MM.1S (cell line): ENCODE results near the gene TOR1A.

Experiments
- EZH2 ChIP-seq: fragments of 300-600 bp; sonication (generic); optimal IDR thresholded peaks from 2 replicates; pipeline ENCODE3; 2017; ENCODE audit warnings: low read depth, mild to moderate bottlenecking, antibody characterized with exemption, low read length, mixed read lengths
- EZH2phosphoT487 ChIP-seq: fragments of 300-600 bp; sonication (generic); IDR thresholded peaks from 2 replicates; pipeline ENCODE4 v1.6.1; 2018; ENCODE audit warnings: antibody characterized with exemption, low read length
- TF ChIP-seq, protein P1 (sequence below): fragments of 300-600 bp; sonication (generic); IDR thresholded peaks from 2 replicates; pipeline ENCODE4 v1.5.1; 2016; ENCODE audit warnings: antibody characterized with exemption, low read length, mixed read lengths

GRCh38 chr9:129854588-129855110 lies 30.7 kb upstream of the TOR1A start:
- TF ChIP-seq, protein P1, sequence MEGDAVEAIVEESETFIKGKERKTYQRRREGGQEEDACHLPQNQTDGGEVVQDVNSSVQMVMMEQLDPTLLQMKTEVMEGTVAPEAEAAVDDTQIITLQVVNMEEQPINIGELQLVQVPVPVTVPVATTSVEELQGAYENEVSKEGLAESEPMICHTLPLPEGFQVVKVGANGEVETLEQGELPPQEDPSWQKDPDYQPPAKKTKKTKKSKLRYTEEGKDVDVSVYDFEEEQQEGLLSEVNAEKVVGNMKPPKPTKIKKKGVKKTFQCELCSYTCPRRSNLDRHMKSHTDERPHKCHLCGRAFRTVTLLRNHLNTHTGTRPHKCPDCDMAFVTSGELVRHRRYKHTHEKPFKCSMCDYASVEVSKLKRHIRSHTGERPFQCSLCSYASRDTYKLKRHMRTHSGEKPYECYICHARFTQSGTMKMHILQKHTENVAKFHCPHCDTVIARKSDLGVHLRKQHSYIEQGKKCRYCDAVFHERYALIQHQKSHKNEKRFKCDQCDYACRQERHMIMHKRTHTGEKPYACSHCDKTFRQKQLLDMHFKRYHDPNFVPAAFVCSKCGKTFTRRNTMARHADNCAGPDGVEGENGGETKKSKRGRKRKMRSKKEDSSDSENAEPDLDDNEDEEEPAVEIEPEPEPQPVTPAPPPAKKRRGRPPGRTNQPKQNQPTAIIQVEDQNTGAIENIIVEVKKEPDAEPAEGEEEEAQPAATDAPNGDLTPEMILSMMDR: no peak
- no peak for TF ChIP-seq EZH2
- no peak for TF ChIP-seq EZH2phosphoT487
